Measurements from ENCODE around the gene HHIPL2. TPM values are rescaled to one million over a fixed set of nuclear protein-coding genes. Genes with fewer than 3 reads are reported as not detected.

Gene HHIPL2
- total RNA-seq (2022; extraction: Qiagen RNA extraction; ENCODE audit: low read depth): 9.3 to 12.1 TPM (median 10.8 TPM) in 5 replicates

GRCh38 chr1:222547944-222548671, at the start of gene HHIPL2:
TSS of gene HHIPL2 (minus strand) at chr1:222548104. CDS start at chr1:222548044, 60 bp downstream.

GRCh38 chr1:222589462-222590302, 41.8 kb upstream of the HHIPL2 start, which contains the start of gene TAF1A:
TSS of gene TAF1A (minus strand) at chr1:222589933.

Other genes with a start within 250 kb of the HHIPL2 start
- 8.6 to 12.8 TPM (median 12.0 TPM) in 5 replicates for gene TAF1A, start 41.8 kb upstream of the HHIPL2 start, total RNA-seq (2022; extraction: Qiagen RNA extraction; ENCODE audit: low read depth)
- gene MIA3, start 70.0 kb upstream of the HHIPL2 start, total RNA-seq (2022; extraction: Qiagen RNA extraction; ENCODE audit: low read depth): 19.5 to 22.6 TPM (median 22.3 TPM) in 5 replicates
- 40.0 to 70.0 TPM (median 67.4 TPM) in 5 replicates for gene AIDA, start 164.4 kb upstream of the HHIPL2 start, total RNA-seq (2022; extraction: Qiagen RNA extraction; ENCODE audit: low read depth)
- gene BROX, start 164.5 kb upstream of the HHIPL2 start, total RNA-seq (2022; extraction: Qiagen RNA extraction; ENCODE audit: low read depth): 11.3 to 23.0 TPM (median 20.5 TPM) in 5 replicates
- gene FAM177B, start 189.1 kb upstream of the HHIPL2 start, total RNA-seq (2022; extraction: Qiagen RNA extraction; ENCODE audit: low read depth): not detected in 5 replicates

Measured in A549 treated with RU486 at 1 μM for 4 hours (cell line).